MCF 10A (cell line): ENCODE measurements around the gene ZBTB46. TPM values are rescaled to one million over a fixed set of nuclear protein-coding genes. Genes with fewer than 3 reads are reported as not detected.
A peak's percentile ranks its signal among the peaks of the same experiment; 100 is the strongest.
"Not testable (repeated sequence)": the region's sequence is repeated elsewhere in the genome, so short reads cannot be mapped to it uniquely, and the experiment has no call there.

Experiments
- BruUV-seq: library from RNA; stranded (reverse); fragments of 400-500 nt; replicated peaks from 2 replicates; lab custom pipeline; 2021; lab: Mats Ljungman, UMichigan
- CTCF ChIA-PET: fragments of 300-600 bp; sonication (Branson Sonifier 250); formaldehyde crosslinking; extraction: SDS; loops from one replicate; lab custom pipeline; 2021; ENCODE audit warnings: antibody characterized with exemption, inconsistent platforms; lab: Yijun Ruan, JAX
- POLR2A ChIA-PET: fragments of 300-600, 350-650 bp; sonication (Branson Sonifier 250); formaldehyde crosslinking; extraction: SDS; loops from one replicate; lab custom pipeline; 2020; ENCODE audit warnings: antibody characterized with exemption, inconsistent platforms; lab: Yijun Ruan, JAX
- DNase-seq: peaks from one replicate; pipeline ENCODE4 v3.0.0-alpha.2; 2018; ENCODE audit not compliant: unreplicated experiment
- H3K27ac Mint-ChIP-seq: one replicate; pipeline ENCODE4 v1.8.0; 2022; ENCODE audit warnings: mild to moderate bottlenecking, low read depth, mixed read lengths; ENCODE audit not compliant: unreplicated experiment
- H3K27me3 Mint-ChIP-seq: one replicate; pipeline ENCODE4 v1.8.0; 2022; ENCODE audit warnings: mixed read lengths; ENCODE audit not compliant: insufficient read depth, unreplicated experiment
- H3K36me3 Mint-ChIP-seq: one replicate; pipeline ENCODE4 v1.8.0; 2022; ENCODE audit warnings: mild to moderate bottlenecking, moderate library complexity, mixed read lengths; ENCODE audit not compliant: insufficient read depth, unreplicated experiment
- H3K4me1 Mint-ChIP-seq: one replicate; pipeline ENCODE4 v1.8.0; 2022; ENCODE audit warnings: mixed read lengths; ENCODE audit not compliant: insufficient read depth, unreplicated experiment
- H3K4me3 Mint-ChIP-seq: one replicate; pipeline ENCODE4 v1.8.0; 2022; ENCODE audit warnings: mild to moderate bottlenecking, moderate library complexity, mixed read lengths; ENCODE audit not compliant: unreplicated experiment
- H3K9me3 Mint-ChIP-seq: one replicate; pipeline ENCODE4 v1.8.0; 2022; ENCODE audit warnings: mixed read lengths; ENCODE audit not compliant: unreplicated experiment
- intact Hi-C: fragments of 100-400 bp; cut with micrococcal nuclease; formaldehyde crosslinking; loops from 2 replicates; pipeline ENCODE4 v1.14.1; 2022
- total RNA-seq: library from RNA; stranded (reverse); gene quantifications from 2 replicates; pipeline ENCODE4 v1.2.3, GENCODE V29; 2022
- TF ChIP-seq, protein P1 (sequence below): fragments of 200-600 bp; IDR thresholded peaks from one replicate; pipeline ENCODE4 v1.8.0; 2022; ENCODE audit warnings: antibody characterized with exemption, mild to moderate bottlenecking; ENCODE audit not compliant: unreplicated experiment

ZBTB46 gene
- total RNA-seq, 1 experiment from 2014 or later, result 0.63 TPM

DNA sequence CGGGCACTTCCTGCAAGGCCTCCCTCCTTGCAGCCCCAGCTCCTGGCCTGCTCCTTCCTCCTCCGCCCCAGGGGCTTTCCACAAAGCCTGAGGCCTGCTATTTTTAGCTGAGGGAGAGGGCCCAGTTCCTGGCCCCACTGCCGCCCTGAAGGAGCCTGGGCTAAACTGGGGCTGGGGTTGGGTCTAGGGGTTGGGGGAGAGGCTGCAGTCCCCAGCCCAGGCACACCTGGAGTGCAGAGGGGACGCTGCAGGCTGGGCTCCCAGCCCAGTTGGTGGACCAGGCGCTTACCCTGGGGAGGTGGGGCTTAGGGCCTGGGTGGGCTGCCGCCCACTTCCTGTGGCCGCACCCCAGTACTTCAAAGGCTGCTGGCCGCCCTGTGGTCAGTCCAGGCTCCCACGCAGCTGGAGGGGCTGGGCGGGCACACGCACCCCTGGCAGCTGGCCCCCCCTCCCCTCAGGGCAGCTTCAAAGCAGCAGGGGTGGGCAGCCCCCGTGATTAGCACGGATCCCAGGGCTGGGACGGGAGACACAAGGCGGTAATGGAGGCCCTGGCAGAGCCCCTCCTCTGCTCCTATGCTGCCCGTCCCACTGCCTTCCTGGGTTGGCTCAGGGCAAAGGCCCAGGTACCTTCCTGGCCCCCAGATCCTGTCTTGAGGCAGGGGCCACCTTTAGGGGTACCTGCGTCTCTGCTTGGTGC, 23.2 kb upstream of the ZBTB46 start:
- Mint-ChIP-seq H3K9me3 (no peaks in the 10 kb centered on the region), H3K36me3 (peaks cover 17% of the 10 kb centered on the region), H3K27ac (no peak overlapping the region), H3K27me3 (peaks cover 13% of the 10 kb centered on the region), H3K4me1 (no peaks in the 10 kb centered on the region), H3K4me3 (no peak overlapping the region)
- intact Hi-C loops, result no loop called here
- DNase-seq, result no peak
- TF ChIP-seq, protein P1, sequence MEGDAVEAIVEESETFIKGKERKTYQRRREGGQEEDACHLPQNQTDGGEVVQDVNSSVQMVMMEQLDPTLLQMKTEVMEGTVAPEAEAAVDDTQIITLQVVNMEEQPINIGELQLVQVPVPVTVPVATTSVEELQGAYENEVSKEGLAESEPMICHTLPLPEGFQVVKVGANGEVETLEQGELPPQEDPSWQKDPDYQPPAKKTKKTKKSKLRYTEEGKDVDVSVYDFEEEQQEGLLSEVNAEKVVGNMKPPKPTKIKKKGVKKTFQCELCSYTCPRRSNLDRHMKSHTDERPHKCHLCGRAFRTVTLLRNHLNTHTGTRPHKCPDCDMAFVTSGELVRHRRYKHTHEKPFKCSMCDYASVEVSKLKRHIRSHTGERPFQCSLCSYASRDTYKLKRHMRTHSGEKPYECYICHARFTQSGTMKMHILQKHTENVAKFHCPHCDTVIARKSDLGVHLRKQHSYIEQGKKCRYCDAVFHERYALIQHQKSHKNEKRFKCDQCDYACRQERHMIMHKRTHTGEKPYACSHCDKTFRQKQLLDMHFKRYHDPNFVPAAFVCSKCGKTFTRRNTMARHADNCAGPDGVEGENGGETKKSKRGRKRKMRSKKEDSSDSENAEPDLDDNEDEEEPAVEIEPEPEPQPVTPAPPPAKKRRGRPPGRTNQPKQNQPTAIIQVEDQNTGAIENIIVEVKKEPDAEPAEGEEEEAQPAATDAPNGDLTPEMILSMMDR, result no peak
- ChIA-PET POLR2A (interaction anchor here (4.0 kb wide), 1 partner anchor 11 kb away, joined by 22 read pairs; the partner anchor contains the start of gene TPD52L2), CTCF (interaction anchor here (0.6 to 0.9 kb wide), 2 partner anchors 10 to 157 kb away, joined by 3 to 4 read pairs; no protein-coding TSS in a partner anchor)
- BruUV-seq, result no TSS peak

GRCh38 chr20:63853733-63854068, 22.6 kb upstream of the ZBTB46 start:
- H3K4me3 Mint-ChIP-seq, H3K9me3 Mint-ChIP-seq, intact Hi-C loops, CTCF ChIA-PET, BruUV-seq, H3K27ac Mint-ChIP-seq, H3K4me1 Mint-ChIP-seq, DNase-seq: not testable (repeated sequence)
- POLR2A ChIA-PET, result interaction anchor here (4.0 kb wide), 1 partner anchor 11 kb away, joined by 22 read pairs; the partner anchor contains the start of gene TPD52L2
- H3K36me3 Mint-ChIP-seq, result peaks cover 19% of the 10 kb centered on the region
- H3K27me3 Mint-ChIP-seq, result peaks cover 13% of the 10 kb centered on the region

- H3K4me1 Mint-ChIP-seq, BruUV-seq, H3K9me3 Mint-ChIP-seq, intact Hi-C loops, H3K4me3 Mint-ChIP-seq, DNase-seq: not testable (repeated sequence)
- ChIA-PET CTCF (interaction anchor here (0.7 kb wide), 2 partner anchors 11 to 76 kb away, joined by 4 to 5 read pairs; no protein-coding TSS in a partner anchor), POLR2A (interaction anchor here (0.7 to 2.4 kb wide), 3 partner anchors 13 to 152 kb away, joined by 3 to 13 read pairs (median 3); partner anchors contain the start of gene TPD52L2)
- H3K27ac Mint-ChIP-seq, result peak overlapping the region; percentile 24
- H3K27me3 Mint-ChIP-seq, result peaks cover 13% of the 10 kb centered on the region
- peaks cover 12% of the 10 kb centered on the region for H3K36me3 Mint-ChIP-seq
Observed at GRCh38 chr20:63851548-63851943, 20.5 kb upstream of the ZBTB46 start.

DNA sequence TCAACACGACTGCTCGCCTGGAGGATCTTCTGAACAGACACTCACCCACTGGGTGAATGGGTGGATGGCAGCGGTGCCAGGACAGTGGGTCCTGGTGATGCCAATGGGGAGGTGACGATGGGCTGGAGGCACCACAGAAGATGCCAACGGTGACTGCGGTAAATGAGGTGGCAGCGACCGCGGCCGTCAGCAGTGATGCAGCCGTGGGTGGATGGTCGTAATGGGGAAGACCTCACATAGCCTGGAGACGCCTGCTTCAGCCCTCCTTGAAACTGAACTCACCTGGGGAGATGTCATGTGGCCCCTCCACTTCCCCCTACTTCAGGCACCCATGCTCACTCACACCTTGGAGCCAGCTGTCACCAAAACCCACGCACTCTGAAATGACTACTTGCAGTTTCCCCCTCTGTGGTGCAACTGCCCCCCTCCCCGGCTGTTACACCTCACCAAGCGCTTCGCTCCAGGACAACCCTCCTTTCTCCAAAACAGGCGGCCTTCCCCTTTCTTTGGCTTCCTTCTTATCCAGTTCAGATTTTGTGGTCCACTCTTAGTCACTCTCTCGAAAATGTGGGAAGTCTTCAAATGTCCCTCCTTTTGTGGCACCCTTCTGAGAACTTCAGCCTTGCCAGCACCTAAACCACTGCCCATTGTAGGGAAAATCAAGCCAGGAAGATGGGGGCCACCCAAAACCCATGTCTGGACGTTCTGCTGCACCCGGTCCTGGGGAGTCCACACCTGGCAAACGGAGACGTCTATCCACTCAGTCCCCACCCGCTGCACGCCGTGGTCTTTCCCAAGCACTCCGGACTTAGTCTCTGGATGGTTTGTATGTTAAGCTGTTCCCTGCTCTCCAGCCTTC, 19.9 kb upstream of the ZBTB46 start:
- intact Hi-C loops, result no loop called here
- no peak overlapping the region for H3K4me3 Mint-ChIP-seq
- no peak for DNase-seq
- BruUV-seq, result no TSS peak
- H3K27me3 Mint-ChIP-seq, result peaks cover 13% of the 10 kb centered on the region
- no peaks in the 10 kb centered on the region for H3K9me3 Mint-ChIP-seq
- peak overlapping the region; percentile 24 for H3K27ac Mint-ChIP-seq
- ChIA-PET CTCF (interaction anchor here (0.6 to 0.7 kb wide), 3 partner anchors 12 to 119 kb away, joined by 3 to 5 read pairs (median 4); no protein-coding TSS in a partner anchor), POLR2A (interaction anchor here (0.7 to 2.4 kb wide), 3 partner anchors 14 to 152 kb away, joined by 3 to 13 read pairs (median 3); partner anchors contain the start of gene TPD52L2)
- peaks cover 8% of the 10 kb centered on the region for H3K36me3 Mint-ChIP-seq
- H3K4me1 Mint-ChIP-seq, result no peaks in the 10 kb centered on the region
- TF ChIP-seq, protein P1, result no peak
